Skeletal muscle satellite cell (primary cell): ENCODE results near the gene STX16.

Experiments used
- H3K27me3 ChIP-seq: 2 replicates; pipeline ENCODE4 v1.7.0; 2013; ENCODE audit warnings: low read length; ENCODE audit not compliant: control insufficient read depth, insufficient read depth
- H3K36me3 ChIP-seq: 2 replicates; pipeline ENCODE4 v1.7.0; 2013; ENCODE audit warnings: mild to moderate bottlenecking, control low read depth, low read length; ENCODE audit not compliant: insufficient read depth
- H3K4me1 ChIP-seq: 2 replicates; pipeline ENCODE4 v1.7.0; 2013; ENCODE audit warnings: low read length; ENCODE audit not compliant: control insufficient read depth, insufficient read depth
- H3K4me2 ChIP-seq: 2 replicates; pipeline ENCODE4 v1.7.0; 2013; ENCODE audit warnings: mild to moderate bottlenecking, low read length
- H3K4me3 ChIP-seq: 2 replicates; pipeline ENCODE4 v1.7.0; 2013; ENCODE audit warnings: low read length
- H3K9ac ChIP-seq: 2 replicates; pipeline ENCODE4 v1.7.0; 2013; ENCODE audit warnings: mild to moderate bottlenecking, low read depth, low read length, moderate library complexity
- H3K9me3 ChIP-seq: replicated peaks from 2 replicates; pipeline ENCODE4 v1.7.0; 2013; ENCODE audit warnings: mild to moderate bottlenecking, control low read depth, low read length

Gene STX16

GRCh38 chr20:58611236-58612030 lies 39.6 kb upstream of the STX16 start:
- Histone ChIP-seq H3K27me3 (peaks cover 13% of the 10 kb centered on the region), H3K9me3 (no peaks in the 10 kb centered on the region), H3K4me3 (no peak overlapping the region), H3K36me3 (no peaks in the 10 kb centered on the region), H3K4me1 (peaks cover 6% of the 10 kb centered on the region), H3K9ac (no peak overlapping the region), H3K4me2 (no peak overlapping the region)

DNA sequence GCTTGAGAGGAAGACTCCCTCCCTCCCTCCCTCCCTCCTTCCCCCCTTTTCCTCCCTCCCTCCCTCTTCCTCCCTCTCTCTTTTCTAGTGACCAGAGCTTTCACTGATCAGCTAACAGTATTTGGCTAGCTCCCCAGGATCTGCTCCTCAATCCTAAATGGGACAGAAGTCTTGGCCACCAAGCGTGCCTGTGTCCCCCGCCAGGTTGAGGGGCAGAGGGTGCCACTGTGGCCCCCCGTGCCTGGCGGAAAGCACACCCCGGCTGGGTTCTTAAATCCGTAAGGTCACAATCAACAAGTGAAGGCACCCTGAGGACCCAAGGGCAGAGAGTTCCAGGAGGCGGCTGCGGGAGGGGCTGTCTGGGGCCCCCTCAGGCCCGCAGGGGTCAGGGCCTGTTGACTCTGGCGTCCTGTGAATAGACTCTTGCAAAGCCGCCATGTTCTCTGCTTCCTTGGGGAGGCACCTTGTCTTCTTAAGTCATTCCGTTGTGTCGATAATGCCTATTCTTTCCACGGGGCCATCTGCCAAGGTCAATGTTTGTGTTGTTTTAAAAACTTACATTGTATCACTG lies 38.9 kb upstream of the STX16 start:
- Histone ChIP-seq H3K9ac (no peak overlapping the region), H3K4me1 (peaks cover 6% of the 10 kb centered on the region), H3K27me3 (peaks cover 11% of the 10 kb centered on the region), H3K4me3 (no peak overlapping the region), H3K9me3 (no peaks in the 10 kb centered on the region), H3K4me2 (no peak overlapping the region), H3K36me3 (no peaks in the 10 kb centered on the region)

DNA sequence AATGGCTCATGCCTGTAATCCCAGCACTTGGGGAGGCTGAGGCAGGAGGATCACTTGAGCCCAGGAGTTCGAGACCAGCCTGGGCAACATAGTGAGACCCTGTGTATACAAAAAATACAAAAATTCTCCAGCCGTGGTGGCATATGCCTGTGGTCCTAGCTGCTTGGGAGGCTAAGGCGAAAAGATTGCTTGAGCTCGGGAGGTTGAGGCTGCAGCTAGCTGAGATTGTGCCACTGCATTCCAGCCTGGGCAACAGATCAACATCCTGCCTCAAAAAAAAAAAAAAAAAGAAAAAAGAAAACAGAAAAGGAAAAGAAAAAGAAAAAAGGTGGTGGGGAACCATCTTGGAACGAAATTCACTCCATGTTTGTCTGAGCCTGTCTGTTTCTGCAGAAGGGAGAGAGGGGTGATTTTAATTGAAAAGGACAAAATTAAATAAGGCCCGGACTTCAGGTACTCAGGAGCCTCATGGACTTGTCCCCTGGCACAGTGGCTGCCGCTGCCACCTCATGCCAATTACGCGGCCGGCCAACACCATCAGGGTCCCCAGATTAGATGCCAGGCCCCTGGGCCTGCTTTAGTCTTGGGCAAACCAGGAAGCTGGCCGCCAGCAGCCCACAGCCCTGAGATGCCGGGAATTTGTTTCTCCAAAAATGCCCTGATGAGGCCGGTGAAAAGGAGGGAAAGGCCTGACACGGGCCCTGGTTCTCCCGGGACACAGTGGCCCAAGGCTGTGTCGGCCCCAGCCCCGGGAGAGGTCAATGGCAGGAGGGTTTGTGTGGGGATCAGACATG lies 37.8 kb upstream of the STX16 start:
- Histone ChIP-seq H3K36me3 (no peaks in the 10 kb centered on the region), H3K9me3 (no peaks in the 10 kb centered on the region), H3K4me3 (no peak overlapping the region), H3K4me2 (no peak overlapping the region), H3K4me1 (peaks cover 9% of the 10 kb centered on the region), H3K27me3 (peaks cover 5% of the 10 kb centered on the region), H3K9ac (no peak overlapping the region)

GRCh38 chr20:58614366-58614765 lies 36.7 kb upstream of the STX16 start:
- H3K4me3 ChIP-seq, result no peak overlapping the region
- H3K27me3 ChIP-seq, result peaks cover 4% of the 10 kb centered on the region
- H3K9me3 ChIP-seq, result no peaks in the 10 kb centered on the region
- H3K36me3 ChIP-seq, result no peaks in the 10 kb centered on the region
- H3K9ac ChIP-seq, result no peak overlapping the region
- H3K4me1 ChIP-seq, result peaks cover 11% of the 10 kb centered on the region
- no peak overlapping the region for H3K4me2 ChIP-seq

DNA sequence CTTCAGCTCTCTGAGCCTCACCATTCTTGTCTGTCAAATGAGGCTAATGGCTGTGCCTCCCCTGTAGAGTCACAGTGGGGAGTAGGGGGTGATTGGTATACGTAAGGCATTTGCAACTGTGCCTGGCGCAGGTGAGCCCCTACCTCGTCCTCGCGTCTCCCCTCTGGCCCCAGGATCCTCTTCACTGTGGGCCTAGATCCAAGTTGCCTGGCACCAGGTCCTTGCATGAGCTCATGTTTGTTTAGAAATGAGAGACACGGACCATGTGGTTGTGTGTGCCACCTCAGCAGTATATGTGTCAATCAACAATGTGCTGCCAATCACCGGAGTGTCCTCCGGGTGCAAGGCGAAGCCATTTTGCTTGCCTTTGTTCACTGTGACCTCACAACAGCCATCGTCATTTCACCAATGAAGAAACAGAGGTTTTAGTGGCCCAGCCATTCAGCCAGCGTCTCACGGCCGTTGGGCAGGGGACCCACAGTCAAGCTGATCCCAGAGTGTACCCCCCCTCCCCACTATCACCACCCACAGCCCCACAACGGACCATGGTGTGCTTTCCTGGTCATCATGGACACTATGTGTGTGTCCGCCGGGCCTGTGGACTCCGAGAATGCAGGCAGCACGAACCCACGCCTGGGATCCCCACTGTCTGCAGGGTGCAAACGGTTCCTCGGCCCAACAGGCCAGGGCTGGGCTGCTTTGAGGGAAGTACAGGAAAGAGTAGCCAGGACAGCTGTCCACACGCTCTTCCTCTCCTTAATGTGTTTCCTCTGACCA lies 35.9 kb upstream of the STX16 start:
- Histone ChIP-seq H3K27me3 (no peaks in the 10 kb centered on the region), H3K9ac (no peak overlapping the region)

GRCh38 chr20:58616411-58616810 lies 34.7 kb upstream of the STX16 start:
- peaks cover 11% of the 10 kb centered on the region for H3K4me1 ChIP-seq
- no peak overlapping the region for H3K4me2 ChIP-seq
- no peak overlapping the region for H3K4me3 ChIP-seq
- no peaks in the 10 kb centered on the region for H3K9me3 ChIP-seq
- H3K9ac ChIP-seq, result no peak overlapping the region
- H3K36me3 ChIP-seq, result no peaks in the 10 kb centered on the region
- H3K27me3 ChIP-seq, result no peaks in the 10 kb centered on the region

More for the DNA sequence above, 35.9 kb upstream of the STX16 start:
- no peaks in the 10 kb centered on the region for H3K9me3 ChIP-seq
- no peak overlapping the region for H3K4me3 ChIP-seq
- H3K4me1 ChIP-seq, result peaks cover 11% of the 10 kb centered on the region
- H3K36me3 ChIP-seq, result no peaks in the 10 kb centered on the region
- H3K4me2 ChIP-seq, result no peak overlapping the region

GRCh38 chr20:58617158-58617557 lies 33.9 kb upstream of the STX16 start:
- no peak overlapping the region for H3K4me2 ChIP-seq
- no peak overlapping the region for H3K9ac ChIP-seq
- H3K36me3 ChIP-seq, result no peaks in the 10 kb centered on the region
- H3K9me3 ChIP-seq, result no peaks in the 10 kb centered on the region
- no peak overlapping the region for H3K4me3 ChIP-seq
- H3K4me1 ChIP-seq, result peaks cover 10% of the 10 kb centered on the region
- no peaks in the 10 kb centered on the region for H3K27me3 ChIP-seq

GRCh38 chr20:58618351-58619076 lies 32.6 kb upstream of the STX16 start:
- Histone ChIP-seq H3K9ac (no peak overlapping the region), H3K4me2 (no peak overlapping the region), H3K27me3 (no peaks in the 10 kb centered on the region), H3K36me3 (no peaks in the 10 kb centered on the region), H3K9me3 (no peaks in the 10 kb centered on the region), H3K4me1 (peaks cover 16% of the 10 kb centered on the region), H3K4me3 (no peak overlapping the region)

GRCh38 chr20:58619077-58619863 lies 31.8 kb upstream of the STX16 start:
- H3K36me3 ChIP-seq, result no peaks in the 10 kb centered on the region
- no peak overlapping the region for H3K4me3 ChIP-seq
- no peaks in the 10 kb centered on the region for H3K27me3 ChIP-seq
- peaks cover 23% of the 10 kb centered on the region for H3K4me1 ChIP-seq
- H3K9ac ChIP-seq, result no peak overlapping the region
- no peaks in the 10 kb centered on the region for H3K9me3 ChIP-seq
- H3K4me2 ChIP-seq, result no peak overlapping the region

DNA sequence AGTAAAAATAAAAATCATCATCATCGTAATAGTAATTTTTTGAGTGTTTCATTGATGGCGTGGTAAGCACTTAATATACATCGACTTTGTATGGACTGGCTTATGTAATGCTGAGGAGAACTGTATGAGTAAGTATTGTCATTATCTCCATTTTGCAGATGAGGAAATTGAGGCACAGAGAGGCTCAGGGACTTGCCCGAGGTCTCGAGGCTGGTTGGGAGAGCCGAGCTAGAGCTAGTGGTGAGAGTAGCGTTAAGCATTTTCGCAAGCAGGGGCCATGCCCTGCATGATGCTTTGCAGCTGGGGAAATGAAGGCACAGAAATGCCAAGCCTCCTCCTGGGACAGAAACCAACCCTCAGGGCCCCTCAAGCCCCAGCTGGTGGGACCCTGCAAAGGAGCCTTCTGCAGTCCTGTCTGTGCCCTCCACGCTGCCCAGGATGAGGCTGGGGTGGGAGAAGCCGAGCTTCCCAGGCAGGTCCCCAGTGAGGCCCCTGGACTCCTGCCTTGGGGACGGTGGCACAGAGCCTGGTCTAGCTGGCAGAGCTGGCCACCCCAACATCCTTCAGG lies 31.1 kb upstream of the STX16 start:
- Histone ChIP-seq H3K9me3 (no peaks in the 10 kb centered on the region), H3K4me1 (peaks cover 29% of the 10 kb centered on the region), H3K4me3 (no peak overlapping the region), H3K4me2 (no peak overlapping the region), H3K9ac (no peak overlapping the region), H3K27me3 (no peaks in the 10 kb centered on the region), H3K36me3 (no peaks in the 10 kb centered on the region)
